Breast epithelium (tissue), 3 donors: ENCODE results near the gene NUDT12.

ENCODE experiments used
- CTCF ChIP-seq, 3 donors: fragments of 450-650 bp; IDR thresholded peaks; one replicate each; pipeline ENCODE4 v1.5.1; 2016 to 2017; ENCODE audit warnings: antibody characterized with exemption in 3 of 3, mild to moderate bottlenecking in 3 of 3, moderate library complexity in 3 of 3
- POLR2A ChIP-seq: fragments of 450-650 bp; IDR thresholded peaks from one replicate; pipeline ENCODE4 v1.6.1; 2016; ENCODE audit warnings: antibody characterized with exemption, mild to moderate bottlenecking, moderate library complexity
- POLR2AphosphoS5 ChIP-seq, 3 donors: sonication (generic); formaldehyde crosslinking; IDR thresholded peaks; one replicate each; pipeline ENCODE4 v1.6.1; 2017; ENCODE audit warnings: antibody characterized with exemption in 3 of 3

DNA sequence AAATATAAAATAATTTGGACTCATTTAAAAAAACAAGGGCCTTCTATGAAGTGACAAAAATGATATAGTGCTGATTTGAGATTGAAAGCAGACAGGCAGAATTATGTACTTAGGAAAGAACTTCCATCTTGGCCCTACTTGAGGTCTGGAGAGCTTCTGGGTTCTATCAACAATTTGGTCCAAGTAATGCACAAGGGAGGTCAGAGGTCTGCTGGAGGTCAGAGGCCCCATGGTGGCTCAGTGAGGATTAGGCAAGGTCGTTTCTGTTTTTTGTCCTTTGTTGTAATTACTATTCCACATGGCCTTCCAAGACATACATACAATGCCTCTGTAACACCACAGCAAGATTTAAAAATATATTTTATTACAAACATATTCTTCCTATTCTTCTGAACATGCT, 37.2 kb downstream of the NUDT12 start:
- no peak for TF ChIP-seq CTCF (IDR thresholded peaks at IDR 0.05)
- TF ChIP-seq POLR2A = no peak
- no peak for TF ChIP-seq POLR2AphosphoS5 (IDR thresholded peaks at IDR 0.05)
